ENCODE results near the gene CHD1L. TPM values are rescaled to one million over a fixed set of nuclear protein-coding genes. Genes with fewer than 3 reads are reported as not detected.

The CHD1L gene
- total and polyA plus RNA-seq, 2 of the 13 experiments (the other 11 are each of a cell fraction or from before 2014, with no cell fraction given) = 74.3 to 111 TPM

DNA sequence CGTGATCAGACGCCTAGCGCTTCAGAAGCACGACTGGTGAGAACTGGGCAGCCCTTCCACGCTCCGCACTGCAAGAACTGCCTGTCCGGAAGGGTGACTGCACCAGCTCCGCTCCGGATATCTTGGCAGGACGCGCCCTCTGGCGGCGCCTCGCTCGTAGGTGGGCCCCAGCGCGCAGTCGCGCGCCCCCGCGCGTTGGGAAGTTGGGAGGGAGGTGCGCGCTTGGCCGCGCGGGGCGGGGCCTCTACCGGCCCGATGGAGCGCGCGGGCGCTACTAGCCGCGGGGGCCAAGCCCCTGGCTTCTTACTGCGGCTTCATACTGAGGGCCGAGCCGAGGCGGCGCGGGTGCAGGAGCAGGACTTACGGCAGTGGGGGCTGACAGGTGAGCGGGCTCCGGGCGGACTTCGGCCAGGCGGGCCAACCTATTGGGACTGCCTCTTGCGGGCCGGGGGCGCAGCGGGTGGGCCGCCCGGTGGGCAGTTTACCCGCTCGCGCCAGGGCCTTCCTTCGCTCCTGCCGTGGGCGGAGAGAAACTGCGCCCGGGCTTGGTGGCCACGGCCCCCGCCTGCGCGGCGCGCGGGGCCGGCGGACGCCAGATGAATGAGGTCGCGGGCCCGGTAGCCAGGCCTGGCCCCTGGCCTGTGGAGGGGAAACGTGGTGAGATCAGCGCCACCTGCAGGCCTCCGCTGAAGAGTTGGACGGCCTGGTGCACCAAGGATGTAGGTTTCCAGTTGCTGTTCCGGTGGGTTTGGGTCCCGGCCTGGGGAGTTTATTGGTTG, at the start of gene CHD1L (continued):
- no peak for TF ChIP-seq POLR2AphosphoS2 (IDR thresholded peaks at IDR 0.05; ENCODE audit: low read depth, low read length)
- TF ChIP-seq, protein P1, sequence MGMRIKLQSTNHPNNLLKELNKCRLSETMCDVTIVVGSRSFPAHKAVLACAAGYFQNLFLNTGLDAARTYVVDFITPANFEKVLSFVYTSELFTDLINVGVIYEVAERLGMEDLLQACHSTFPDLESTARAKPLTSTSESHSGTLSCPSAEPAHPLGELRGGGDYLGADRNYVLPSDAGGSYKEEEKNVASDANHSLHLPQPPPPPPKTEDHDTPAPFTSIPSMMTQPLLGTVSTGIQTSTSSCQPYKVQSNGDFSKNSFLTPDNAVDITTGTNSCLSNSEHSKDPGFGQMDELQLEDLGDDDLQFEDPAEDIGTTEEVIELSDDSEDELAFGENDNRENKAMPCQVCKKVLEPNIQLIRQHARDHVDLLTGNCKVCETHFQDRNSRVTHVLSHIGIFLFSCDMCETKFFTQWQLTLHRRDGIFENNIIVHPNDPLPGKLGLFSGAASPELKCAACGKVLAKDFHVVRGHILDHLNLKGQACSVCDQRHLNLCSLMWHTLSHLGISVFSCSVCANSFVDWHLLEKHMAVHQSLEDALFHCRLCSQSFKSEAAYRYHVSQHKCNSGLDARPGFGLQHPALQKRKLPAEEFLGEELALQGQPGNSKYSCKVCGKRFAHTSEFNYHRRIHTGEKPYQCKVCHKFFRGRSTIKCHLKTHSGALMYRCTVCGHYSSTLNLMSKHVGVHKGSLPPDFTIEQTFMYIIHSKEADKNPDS (CRISPR knock-in tag; IDR thresholded peaks at IDR 0.05) = no peak
- TF ChIP-seq, protein P2, sequence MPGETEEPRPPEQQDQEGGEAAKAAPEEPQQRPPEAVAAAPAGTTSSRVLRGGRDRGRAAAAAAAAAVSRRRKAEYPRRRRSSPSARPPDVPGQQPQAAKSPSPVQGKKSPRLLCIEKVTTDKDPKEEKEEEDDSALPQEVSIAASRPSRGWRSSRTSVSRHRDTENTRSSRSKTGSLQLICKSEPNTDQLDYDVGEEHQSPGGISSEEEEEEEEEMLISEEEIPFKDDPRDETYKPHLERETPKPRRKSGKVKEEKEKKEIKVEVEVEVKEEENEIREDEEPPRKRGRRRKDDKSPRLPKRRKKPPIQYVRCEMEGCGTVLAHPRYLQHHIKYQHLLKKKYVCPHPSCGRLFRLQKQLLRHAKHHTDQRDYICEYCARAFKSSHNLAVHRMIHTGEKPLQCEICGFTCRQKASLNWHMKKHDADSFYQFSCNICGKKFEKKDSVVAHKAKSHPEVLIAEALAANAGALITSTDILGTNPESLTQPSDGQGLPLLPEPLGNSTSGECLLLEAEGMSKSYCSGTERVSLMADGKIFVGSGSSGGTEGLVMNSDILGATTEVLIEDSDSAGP (CRISPR knock-in tag; IDR thresholded peaks at IDR 0.05; ENCODE audit: borderline replicate concordance) = peak; percentile 86
- TF ChIP-seq, protein P3, sequence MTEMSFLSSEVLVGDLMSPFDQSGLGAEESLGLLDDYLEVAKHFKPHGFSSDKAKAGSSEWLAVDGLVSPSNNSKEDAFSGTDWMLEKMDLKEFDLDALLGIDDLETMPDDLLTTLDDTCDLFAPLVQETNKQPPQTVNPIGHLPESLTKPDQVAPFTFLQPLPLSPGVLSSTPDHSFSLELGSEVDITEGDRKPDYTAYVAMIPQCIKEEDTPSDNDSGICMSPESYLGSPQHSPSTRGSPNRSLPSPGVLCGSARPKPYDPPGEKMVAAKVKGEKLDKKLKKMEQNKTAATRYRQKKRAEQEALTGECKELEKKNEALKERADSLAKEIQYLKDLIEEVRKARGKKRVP (CRISPR knock-in tag; IDR thresholded peaks at IDR 0.05) = peak in 1 of 2 experiments; percentile 40; a peak in 2 of 4 replicates
- peak; percentile 98 for TF ChIP-seq ZNF44 (CRISPR knock-in tag; IDR thresholded peaks at IDR 0.05)
- peak; percentile 88 for TF ChIP-seq MIXL1 (CRISPR knock-in tag; IDR thresholded peaks at IDR 0.05)
- TF ChIP-seq ZNF780A (CRISPR knock-in tag; IDR thresholded peaks at IDR 0.05) = no peak
- no peak; the same call in 1 of the 2 replicates for TF ChIP-seq ZNF878 (CRISPR knock-in tag; IDR thresholded peaks at IDR 0.05)
- TF ChIP-seq NFATC3 (CRISPR knock-in tag; IDR thresholded peaks at IDR 0.05) = no peak
- no peak for TF ChIP-seq MBD4 (IDR thresholded peaks at IDR 0.05; ENCODE audit: borderline replicate concordance, low read length)
- TF ChIP-seq NR2F2 (IDR thresholded peaks at IDR 0.05; ENCODE audit: borderline replicate concordance, low read depth) = no peak; the same call in 1 of the 2 replicates
- peak; percentile 86; the same call in 1 of the 2 replicates for TF ChIP-seq ZNF614 (CRISPR knock-in tag; IDR thresholded peaks at IDR 0.05; ENCODE audit: borderline replicate concordance)
- TF ChIP-seq, protein P4, sequence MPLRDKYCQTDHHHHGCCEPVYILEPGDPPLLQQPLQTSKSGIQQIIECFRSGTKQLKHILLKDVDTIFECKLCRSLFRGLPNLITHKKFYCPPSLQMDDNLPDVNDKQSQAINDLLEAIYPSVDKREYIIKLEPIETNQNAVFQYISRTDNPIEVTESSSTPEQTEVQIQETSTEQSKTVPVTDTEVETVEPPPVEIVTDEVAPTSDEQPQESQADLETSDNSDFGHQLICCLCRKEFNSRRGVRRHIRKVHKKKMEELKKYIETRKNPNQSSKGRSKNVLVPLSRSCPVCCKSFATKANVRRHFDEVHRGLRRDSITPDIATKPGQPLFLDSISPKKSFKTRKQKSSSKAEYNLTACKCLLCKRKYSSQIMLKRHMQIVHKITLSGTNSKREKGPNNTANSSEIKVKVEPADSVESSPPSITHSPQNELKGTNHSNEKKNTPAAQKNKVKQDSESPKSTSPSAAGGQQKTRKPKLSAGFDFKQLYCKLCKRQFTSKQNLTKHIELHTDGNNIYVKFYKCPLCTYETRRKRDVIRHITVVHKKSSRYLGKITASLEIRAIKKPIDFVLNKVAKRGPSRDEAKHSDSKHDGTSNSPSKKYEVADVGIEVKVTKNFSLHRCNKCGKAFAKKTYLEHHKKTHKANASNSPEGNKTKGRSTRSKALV (CRISPR knock-in tag; IDR thresholded peaks at IDR 0.05) = peak; percentile 69; the same call in 1 of the 2 replicates
- TF ChIP-seq, protein P5, sequence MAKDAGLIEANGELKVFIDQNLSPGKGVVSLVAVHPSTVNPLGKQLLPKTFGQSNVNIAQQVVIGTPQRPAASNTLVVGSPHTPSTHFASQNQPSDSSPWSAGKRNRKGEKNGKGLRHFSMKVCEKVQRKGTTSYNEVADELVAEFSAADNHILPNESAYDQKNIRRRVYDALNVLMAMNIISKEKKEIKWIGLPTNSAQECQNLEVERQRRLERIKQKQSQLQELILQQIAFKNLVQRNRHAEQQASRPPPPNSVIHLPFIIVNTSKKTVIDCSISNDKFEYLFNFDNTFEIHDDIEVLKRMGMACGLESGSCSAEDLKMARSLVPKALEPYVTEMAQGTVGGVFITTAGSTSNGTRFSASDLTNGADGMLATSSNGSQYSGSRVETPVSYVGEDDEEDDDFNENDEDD (CRISPR knock-in tag; IDR thresholded peaks at IDR 0.05; ENCODE audit: borderline replicate concordance) = peak; percentile 44; the same call in 1 of the 2 replicates
- 0 out of 2 replicates have a peak, but pooled peaks have one; percentile 91 for TF ChIP-seq ZNF354B (CRISPR knock-in tag; IDR thresholded peaks at IDR 0.05)
- TF ChIP-seq KDM2A (CRISPR knock-in tag; IDR thresholded peaks at IDR 0.05; ENCODE audit: borderline replicate concordance, low read depth) = peak; percentile 89
- TF ChIP-seq, protein P6, sequence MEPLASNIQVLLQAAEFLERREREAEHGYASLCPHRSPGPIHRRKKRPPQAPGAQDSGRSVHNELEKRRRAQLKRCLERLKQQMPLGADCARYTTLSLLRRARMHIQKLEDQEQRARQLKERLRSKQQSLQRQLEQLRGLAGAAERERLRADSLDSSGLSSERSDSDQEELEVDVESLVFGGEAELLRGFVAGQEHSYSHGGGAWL (CRISPR knock-in tag; IDR thresholded peaks at IDR 0.05) = peak; percentile 53; the same call in 1 of the 2 replicates
- TF ChIP-seq YEATS2 (CRISPR knock-in tag; IDR thresholded peaks at IDR 0.05; ENCODE audit: borderline replicate concordance) = peak; percentile 15; the same call in 1 of the 2 replicates
- no peak for TF ChIP-seq TBX3 (IDR thresholded peaks at IDR 0.05; ENCODE audit: borderline replicate concordance)
- TF ChIP-seq SAFB2 (CRISPR knock-in tag; IDR thresholded peaks at IDR 0.05; ENCODE audit: borderline replicate concordance, low read depth) = peak; percentile 64
